ENCODE data around the gene RHOC.

DNA sequence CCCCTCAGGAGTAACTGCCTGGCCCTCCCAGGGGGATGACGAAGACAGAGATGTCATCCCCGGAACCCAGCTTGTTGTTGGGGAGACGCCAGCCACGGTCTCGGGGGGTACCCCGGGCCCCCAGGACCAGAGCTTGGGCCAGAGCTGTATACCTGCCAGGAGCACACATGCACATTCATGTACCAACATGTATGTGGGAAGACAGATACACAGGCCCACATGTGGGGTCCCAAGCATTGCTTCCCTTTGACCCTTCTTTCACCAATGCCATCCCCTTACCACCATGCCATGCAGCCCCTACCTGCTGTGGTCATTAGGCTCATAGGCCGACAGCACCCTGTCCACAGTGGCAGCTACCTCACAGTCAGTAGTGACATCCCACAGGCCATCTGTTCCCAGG lies 3.2 kb upstream of the RHOC start:
- no peak for TF ChIP-seq ZNF121 (CRISPR knock-in tag; IDR thresholded peaks at IDR 0.05)
- TF ChIP-seq, protein P1, sequence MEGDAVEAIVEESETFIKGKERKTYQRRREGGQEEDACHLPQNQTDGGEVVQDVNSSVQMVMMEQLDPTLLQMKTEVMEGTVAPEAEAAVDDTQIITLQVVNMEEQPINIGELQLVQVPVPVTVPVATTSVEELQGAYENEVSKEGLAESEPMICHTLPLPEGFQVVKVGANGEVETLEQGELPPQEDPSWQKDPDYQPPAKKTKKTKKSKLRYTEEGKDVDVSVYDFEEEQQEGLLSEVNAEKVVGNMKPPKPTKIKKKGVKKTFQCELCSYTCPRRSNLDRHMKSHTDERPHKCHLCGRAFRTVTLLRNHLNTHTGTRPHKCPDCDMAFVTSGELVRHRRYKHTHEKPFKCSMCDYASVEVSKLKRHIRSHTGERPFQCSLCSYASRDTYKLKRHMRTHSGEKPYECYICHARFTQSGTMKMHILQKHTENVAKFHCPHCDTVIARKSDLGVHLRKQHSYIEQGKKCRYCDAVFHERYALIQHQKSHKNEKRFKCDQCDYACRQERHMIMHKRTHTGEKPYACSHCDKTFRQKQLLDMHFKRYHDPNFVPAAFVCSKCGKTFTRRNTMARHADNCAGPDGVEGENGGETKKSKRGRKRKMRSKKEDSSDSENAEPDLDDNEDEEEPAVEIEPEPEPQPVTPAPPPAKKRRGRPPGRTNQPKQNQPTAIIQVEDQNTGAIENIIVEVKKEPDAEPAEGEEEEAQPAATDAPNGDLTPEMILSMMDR (IDR thresholded peaks at IDR 0.05) = no peak
